GM19351 (cell line): Measurements from ENCODE around the gene MAGT1.
"Not testable (repeated sequence)": the region's sequence is repeated elsewhere in the genome, so short reads cannot be mapped to it uniquely, and the experiment has no call there.

Experiments
- ATAC-seq: cut with Tn5 transposase; IDR thresholded peaks from one replicate; pipeline ENCODE4 v1.9.1; 2021; ENCODE audit warnings: mild to moderate bottlenecking, moderate library complexity; ENCODE audit not compliant: unreplicated experiment

The MAGT1 gene

DNA sequence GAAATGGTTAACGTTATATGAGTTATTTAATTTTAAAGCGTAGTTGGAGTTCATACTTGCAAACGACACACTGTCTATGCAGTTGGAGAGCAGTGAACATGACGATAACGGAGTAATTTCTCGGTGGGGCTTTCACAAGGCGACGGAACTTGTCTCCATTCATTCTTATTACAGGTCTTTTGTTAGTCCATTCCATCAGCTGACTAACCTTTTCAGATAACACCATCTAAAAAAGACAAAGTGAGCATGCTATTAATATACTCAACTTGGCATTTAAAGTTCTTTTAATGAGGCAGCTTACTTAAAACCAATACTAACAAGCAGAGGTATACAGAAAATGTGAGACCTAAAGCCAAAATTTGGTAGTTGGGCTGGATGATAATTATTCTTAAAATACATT, 19.9 kb downstream of the MAGT1 start:
- no peak for ATAC-seq

DNA sequence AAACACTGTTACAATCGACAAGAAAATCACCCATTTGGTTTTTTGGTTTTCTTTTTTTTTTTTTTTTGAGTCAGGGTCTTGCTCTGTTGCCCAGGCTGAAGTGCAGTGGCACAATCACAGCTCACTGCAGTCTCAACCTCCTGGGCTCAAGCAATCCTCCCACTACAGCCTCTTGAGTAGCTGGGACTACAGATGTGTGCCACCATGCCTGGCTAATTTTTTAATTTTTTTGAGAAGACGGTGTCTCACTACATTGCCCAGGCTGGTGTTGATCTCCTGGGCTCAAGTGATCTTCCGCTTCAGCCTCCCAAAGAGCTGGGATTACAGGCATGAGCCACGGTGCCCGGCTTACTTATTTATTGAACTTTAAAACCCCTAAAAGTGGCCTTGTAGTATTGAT, 63.7 kb downstream of the MAGT1 start:
- not testable (repeated sequence) for ATAC-seq

DNA sequence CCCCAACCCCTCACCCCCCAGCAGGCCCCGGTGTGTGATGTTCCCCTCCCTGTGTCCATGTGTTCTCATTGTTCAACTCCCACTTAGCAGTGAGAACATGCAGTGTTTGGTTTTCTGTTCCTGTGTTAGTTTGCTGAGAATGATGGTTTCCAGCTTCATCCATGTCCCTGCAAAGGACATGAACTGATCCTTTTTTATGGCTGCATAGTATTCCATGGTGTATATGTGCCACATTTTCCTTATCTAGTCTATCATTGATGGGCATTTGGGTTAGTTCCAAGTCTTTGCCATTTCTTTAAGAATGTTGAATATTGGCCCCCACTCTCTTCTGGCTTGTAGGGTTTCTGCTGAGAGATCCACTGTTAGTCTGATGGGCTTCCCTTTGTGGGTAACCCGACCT, 73.2 kb downstream of the MAGT1 start:
- not testable (repeated sequence) for ATAC-seq

DNA sequence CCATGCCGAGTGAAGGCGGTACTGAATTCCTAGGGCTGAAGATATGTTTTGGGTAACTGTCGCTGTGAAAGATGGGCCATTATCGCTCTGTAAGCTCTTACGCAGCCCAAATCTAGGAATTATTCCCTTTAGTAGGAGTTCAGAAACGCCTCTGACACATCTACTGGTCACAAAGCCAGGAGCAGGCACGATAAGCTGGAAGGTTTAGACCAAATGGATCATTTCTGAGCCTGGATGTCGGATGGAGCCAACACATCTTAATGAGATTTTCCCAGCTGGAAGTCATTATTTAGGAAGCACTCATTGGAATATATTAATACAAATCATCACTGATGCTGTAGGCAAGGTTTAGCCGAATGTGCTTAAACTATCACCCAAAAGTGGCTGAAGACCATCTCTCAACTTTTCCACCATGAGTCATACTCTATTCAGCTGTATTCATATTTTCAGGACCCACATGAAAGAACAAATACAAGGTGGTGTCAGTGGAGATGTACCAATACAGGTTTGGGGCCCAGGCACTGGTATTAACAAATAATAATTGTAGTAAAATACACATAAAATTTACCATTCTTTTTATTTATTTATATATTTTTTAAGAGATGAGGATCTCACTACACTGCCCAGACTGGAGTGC, 75.0 kb downstream of the MAGT1 start:
- ATAC-seq, result no peak

DNA sequence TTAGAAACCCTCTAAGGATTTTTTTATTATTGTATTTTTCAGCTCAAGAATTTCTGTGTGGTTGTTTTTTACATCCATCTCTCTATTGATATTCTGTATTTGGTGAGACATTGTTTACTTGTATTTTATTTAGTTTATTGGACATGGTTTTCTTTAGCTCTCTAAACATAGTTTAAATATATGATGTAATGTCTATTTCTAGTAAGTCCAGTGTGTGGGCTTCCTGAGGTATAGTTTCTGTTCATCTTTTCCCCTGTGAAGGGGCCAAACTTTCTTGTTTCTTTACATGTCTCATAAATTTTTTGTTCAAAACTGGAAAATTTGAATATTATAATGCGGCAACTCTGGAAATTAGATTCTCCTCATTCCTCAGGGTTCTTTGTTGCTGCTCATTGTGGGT, 81.0 kb downstream of the MAGT1 start:
- ATAC-seq, result peak; percentile 76

DNA sequence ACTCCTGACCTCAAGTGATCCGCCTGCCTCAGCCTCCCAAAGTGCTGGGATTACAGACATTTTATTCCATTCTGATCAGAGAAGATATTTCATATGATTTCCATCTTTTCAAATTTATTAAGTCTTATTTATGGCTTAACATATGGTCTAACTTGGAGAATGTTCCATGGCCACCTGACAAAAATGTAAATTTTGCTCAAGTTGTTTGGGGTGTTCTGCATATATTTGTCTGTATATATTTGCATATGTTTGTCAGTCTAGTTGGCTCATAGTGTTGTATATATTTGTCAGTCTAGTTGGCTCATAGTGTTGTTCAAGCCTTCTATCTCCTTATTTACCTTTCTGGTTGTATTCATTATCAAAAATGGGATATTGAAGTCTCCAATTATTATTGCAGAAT, 93.0 kb downstream of the MAGT1 start:
- ATAC-seq, result no peak

DNA sequence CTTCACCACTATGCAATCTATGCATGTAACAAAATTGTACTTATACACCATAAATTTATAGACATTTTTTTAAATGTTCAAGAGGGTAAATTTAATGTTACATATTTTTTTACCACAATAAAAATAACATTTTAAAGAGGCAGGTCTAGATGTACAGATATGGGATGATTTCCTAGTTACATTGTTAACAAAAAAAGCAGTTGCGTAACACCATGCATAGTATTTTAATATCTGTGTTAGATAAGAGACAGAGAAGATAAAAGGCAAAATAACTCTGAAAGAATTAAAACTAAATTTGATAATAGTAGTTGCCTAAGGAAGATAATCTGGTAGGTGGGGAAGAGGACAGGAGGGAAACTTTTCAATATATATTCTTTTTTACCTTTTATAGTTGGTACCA, 100.1 kb downstream of the MAGT1 start:
- ATAC-seq, result no peak

DNA sequence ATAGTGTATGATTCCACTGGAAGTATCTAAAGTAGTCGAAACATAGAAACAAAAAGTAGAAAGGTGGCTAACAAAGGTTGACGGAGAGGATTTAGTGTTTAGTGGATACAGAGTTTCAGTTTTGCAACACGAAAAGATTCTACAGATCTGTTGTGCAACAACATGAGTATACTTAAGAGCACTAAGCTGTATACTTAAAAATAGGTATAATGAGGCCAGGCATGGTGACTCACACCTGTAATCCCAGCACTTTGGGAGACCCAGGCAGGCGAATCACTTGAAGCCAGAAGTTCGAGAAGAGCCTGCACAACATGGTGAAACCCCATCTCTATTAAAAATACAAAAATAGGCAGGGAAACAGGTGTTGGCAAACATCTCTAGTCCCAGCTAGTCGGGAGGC, 101.3 kb downstream of the MAGT1 start:
- no peak for ATAC-seq

DNA sequence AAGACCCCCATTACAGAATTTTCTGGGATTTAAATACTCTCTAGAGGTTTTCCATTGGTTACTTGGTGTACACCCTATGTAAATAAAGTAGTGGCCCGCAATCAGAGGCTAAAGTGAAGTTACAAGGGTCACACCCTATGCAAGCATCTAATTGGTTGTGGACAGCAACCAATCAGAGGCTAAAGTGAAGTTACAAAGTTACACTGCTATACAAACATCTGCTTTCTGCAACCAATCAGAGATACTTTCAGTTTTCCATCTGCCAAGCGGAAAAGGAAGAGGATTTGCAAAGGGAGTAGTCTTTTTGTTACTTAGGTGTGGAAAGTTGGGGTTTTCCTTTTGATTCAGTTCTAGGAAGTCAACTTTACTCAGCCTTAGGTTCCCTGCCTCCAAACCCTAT, 107.2 kb downstream of the MAGT1 start:
- no peak for ATAC-seq

DNA sequence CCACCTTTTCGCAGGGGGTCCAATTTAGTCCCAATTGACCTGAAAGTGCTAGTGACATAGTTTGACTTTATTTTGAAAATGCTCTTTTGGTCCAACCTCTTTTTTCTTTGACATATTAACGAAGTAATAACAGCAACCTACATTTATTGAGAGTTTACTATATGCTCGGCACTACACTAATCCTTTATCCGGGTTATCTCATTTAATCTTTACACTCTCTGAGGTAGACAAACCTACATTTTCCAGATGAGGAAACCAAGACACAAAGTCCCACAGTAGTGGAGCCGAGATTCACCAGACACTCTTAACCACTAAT, 108.9 kb downstream of the MAGT1 start:
- peak; percentile 6 for ATAC-seq

DNA sequence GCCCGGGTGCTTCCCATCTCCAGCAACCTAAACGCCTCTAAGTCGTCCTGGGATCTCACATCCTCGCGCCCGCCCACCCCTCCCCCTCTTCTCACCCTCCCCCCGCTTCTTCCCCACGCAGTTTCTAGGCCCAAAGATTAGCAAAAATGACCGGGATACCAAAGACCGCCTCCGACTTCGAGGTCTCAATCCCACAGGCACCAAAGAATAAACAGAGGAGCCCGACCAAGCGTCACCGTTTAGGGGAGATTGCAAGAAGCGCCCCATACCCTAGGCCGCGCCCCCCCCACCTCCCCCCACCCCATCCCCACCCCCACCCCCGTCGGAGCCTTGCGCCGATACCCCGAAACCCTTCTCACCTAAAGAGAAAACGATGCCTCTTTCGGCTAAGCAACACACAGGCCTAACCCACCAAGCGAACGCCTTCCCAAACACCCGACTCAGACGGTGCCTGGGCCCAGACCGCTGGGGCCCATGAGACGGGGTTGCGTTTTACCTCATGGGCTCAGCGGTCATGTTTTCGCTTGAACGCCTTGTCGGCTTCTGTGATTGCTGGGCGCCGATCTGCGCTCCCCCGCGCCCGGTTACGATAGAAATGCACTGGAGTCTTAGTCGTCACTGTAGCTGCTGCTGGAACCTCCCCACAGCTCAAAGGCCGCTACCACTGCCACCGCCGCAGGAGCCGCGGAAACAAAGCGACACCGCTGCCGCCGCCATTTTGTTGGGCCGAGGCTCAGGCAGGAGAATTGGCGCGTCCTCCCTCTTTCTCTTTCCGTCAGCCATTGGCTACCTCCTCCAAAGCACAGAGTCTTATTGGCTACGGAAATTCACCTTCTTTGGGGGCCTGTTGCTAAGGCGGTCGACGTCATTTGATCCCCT, 109.5 kb downstream of the MAGT1 start, which contains the start of gene ATRX:
TSS of gene ATRX (minus strand) at position 731 of the 879 bp plus-strand sequence. CDS start at position 516, 215 bp downstream.
- peak; percentile 95 for ATAC-seq

DNA sequence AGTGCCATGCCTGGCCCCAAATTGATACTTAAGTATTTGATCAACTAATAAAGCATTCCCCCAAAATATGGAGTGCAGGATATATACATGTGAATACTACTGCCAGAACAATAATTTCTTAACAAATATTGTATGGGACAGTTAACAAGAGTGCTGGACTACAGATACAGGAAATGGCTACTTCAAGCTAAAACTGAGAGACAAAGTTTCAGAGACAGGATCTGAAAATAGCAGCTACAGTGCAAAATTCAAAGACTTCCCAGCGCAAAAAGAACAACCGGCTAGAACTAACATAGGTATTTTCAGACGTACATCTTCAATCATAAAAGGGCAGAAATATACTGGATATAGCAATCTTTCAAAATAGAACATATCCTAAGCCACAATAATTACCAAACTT, 115.5 kb downstream of the MAGT1 start:
- no peak for ATAC-seq

DNA sequence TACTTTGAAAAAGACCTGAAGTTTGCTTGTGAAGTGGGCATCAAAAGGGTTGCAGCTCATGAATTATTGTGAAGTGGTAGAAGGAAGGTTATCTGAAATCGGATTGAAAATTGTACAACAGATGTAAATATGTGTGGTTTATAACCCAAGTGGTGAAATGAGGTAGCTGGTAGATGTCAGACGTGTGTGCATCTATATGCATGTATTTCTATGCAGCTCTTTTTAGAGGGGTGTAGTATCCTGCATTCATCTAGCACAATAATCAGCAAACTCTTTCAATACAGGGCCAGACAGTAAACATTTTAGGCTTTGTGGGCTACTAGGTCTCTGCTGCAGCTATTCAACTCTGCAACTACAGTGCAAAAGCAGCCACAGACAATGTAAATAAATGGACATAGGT, 118.6 kb downstream of the MAGT1 start:
- no peak for ATAC-seq
